ENCODE measurements around the gene PDZRN4.

Gene PDZRN4

GRCh38 chr12:41462312-41462711 lies 274.2 kb downstream of the PDZRN4 start:
- DNase-seq: no peak

- no peak for DNase-seq
Measured at GRCh38 chr12:41465526-41465925, 277.4 kb downstream of the PDZRN4 start.

- DNase-seq: no peak
Measured at GRCh38 chr12:41466300-41466699, 278.2 kb downstream of the PDZRN4 start.

GRCh38 chr12:41466802-41467201 lies 278.7 kb downstream of the PDZRN4 start:
- DNase-seq: no peak

- no peak for DNase-seq
Measured at GRCh38 chr12:41467591-41468325, 279.6 kb downstream of the PDZRN4 start.

- no peak for DNase-seq
Measured at GRCh38 chr12:41468341-41468740, 280.2 kb downstream of the PDZRN4 start.

- no peak for DNase-seq
Measured at GRCh38 chr12:41468756-41469155, 280.6 kb downstream of the PDZRN4 start.

GRCh38 chr12:41473441-41473840 lies 285.3 kb downstream of the PDZRN4 start:
- no peak for DNase-seq

GRCh38 chr12:41474001-41474400 lies 285.9 kb downstream of the PDZRN4 start:
- no peak for DNase-seq

- peak; percentile 41 for DNase-seq
Measured at GRCh38 chr12:41476499-41477439, 288.6 kb downstream of the PDZRN4 start.

- no peak for DNase-seq
Measured at GRCh38 chr12:41479426-41479825, 291.3 kb downstream of the PDZRN4 start.

- no peak for DNase-seq
Measured at GRCh38 chr12:41485203-41485602, 297.1 kb downstream of the PDZRN4 start.

- no peak for DNase-seq
Measured at GRCh38 chr12:41486718-41487117, 298.6 kb downstream of the PDZRN4 start.

- DNase-seq: no peak
Measured at GRCh38 chr12:41496009-41496408, 307.9 kb downstream of the PDZRN4 start.

- DNase-seq: no peak
Measured at GRCh38 chr12:41497409-41497808, 309.3 kb downstream of the PDZRN4 start.

GRCh38 chr12:41504976-41505375 lies 316.9 kb downstream of the PDZRN4 start:
- DNase-seq: no peak

GRCh38 chr12:41507286-41507685 lies 319.2 kb downstream of the PDZRN4 start:
- no peak for DNase-seq

GRCh38 chr12:41509271-41510055 lies 321.3 kb downstream of the PDZRN4 start:
- DNase-seq: no peak

- no peak for DNase-seq
Measured at GRCh38 chr12:41510470-41510869, 322.4 kb downstream of the PDZRN4 start.

- DNase-seq: no peak
Measured at GRCh38 chr12:41511247-41511646, 323.1 kb downstream of the PDZRN4 start.

- no peak for DNase-seq
Measured at GRCh38 chr12:41512497-41512896, 324.4 kb downstream of the PDZRN4 start.

GRCh38 chr12:41514021-41514777 lies 326.1 kb downstream of the PDZRN4 start:
- peak; percentile 27 for DNase-seq

Measured in NCI-H2107 (cell line).